HG03097 (cell line): Measurements from ENCODE around the gene HYOU1.
"Not testable (repeated sequence)": the region's sequence is repeated elsewhere in the genome, so short reads cannot be mapped to it uniquely, and the experiment has no call there.

ENCODE experiments used
- ATAC-seq: cut with Tn5 transposase; IDR thresholded peaks from one replicate; pipeline ENCODE4 v1.9.1; 2021; ENCODE audit not compliant: unreplicated experiment, low FRiP score

Gene HYOU1

GRCh38 chr11:119057000-119057769 lies at the start of gene HYOU1:
TSS of gene HYOU1 (minus strand) at chr11:119057205. CDS start at chr11:119056160, 1,045 bp downstream.
- peak; percentile 91 for ATAC-seq

GRCh38 chr11:119103793-119104192 lies 46.8 kb upstream of the HYOU1 start:
- no peak for ATAC-seq

- ATAC-seq: not testable (repeated sequence)
Observed at GRCh38 chr11:119103161-119103664, 46.2 kb upstream of the HYOU1 start.

GRCh38 chr11:119101759-119102423 lies 44.9 kb upstream of the HYOU1 start, which contains the start of gene DPAGT1:
TSS of gene DPAGT1 (minus strand) at chr11:119101853. CDS start at chr11:119101655, 198 bp downstream.
- peak; percentile 73 for ATAC-seq

GRCh38 chr11:119100994-119101758 lies 44.2 kb upstream of the HYOU1 start:
- ATAC-seq: no peak

GRCh38 chr11:119100246-119100970 lies 43.4 kb upstream of the HYOU1 start:
- no peak for ATAC-seq

- ATAC-seq: no peak
Observed at GRCh38 chr11:119099711-119100110, 42.7 kb upstream of the HYOU1 start.

- ATAC-seq: peak; percentile 71
Observed at GRCh38 chr11:119095066-119095880, 38.3 kb upstream of the HYOU1 start.

GRCh38 chr11:119094816-119095065 lies 37.7 kb upstream of the HYOU1 start:
- ATAC-seq: peak; percentile 32

GRCh38 chr11:119093942-119094815 lies 37.2 kb upstream of the HYOU1 start:
- ATAC-seq: peak; percentile 1

- no peak for ATAC-seq
Observed at GRCh38 chr11:119092880-119093842, 36.2 kb upstream of the HYOU1 start.

- ATAC-seq: no peak
Observed at GRCh38 chr11:119091966-119092879, 35.2 kb upstream of the HYOU1 start.

GRCh38 chr11:119091178-119091577 lies 34.2 kb upstream of the HYOU1 start:
- ATAC-seq: no peak

GRCh38 chr11:119089319-119089718 lies 32.3 kb upstream of the HYOU1 start:
- ATAC-seq: no peak

GRCh38 chr11:119088406-119088805 lies 31.4 kb upstream of the HYOU1 start:
- ATAC-seq: no peak

- no peak for ATAC-seq
Observed at GRCh38 chr11:119087747-119088241, 30.8 kb upstream of the HYOU1 start.
